Measurements from ENCODE around the gene CDC34. TPM values are rescaled to one million over a fixed set of nuclear protein-coding genes. Genes with fewer than 3 reads are reported as not detected.

CDC34 gene
- total and polyA plus RNA-seq, 9 of the 15 experiments (the other 6 are each of a cell fraction or from before 2014, with no cell fraction given): 0.80 to 203 (median 65.5) TPM

GRCh38 chr19:489418-490196, 42.0 kb upstream of the CDC34 start:
- Histone ChIP-seq H3K9me1 (ENCODE audit: control insufficient read depth, insufficient read depth, low read length) (no peaks in the 10 kb centered on the region), H3K4me2 (ENCODE audit: insufficient read depth, low read length) (peak overlapping the region; percentile 81), H3K79me2 (ENCODE audit: control insufficient read depth, insufficient read depth, low read length) (peaks cover 11% of the 10 kb centered on the region; the same call in 1 of the 3 replicates), H2AFZ (ENCODE audit: low read depth, low read length) (peak overlapping the region; percentile 66), H3K27me3 (ENCODE audit: control insufficient read depth in 2 of 2, insufficient read depth in 2 of 2, low read length in 2 of 2) (no peaks in the 10 kb centered on the region; a peak in 1 of 5 replicates), H3K4me1 (replicated peaks in 1 of 2; ENCODE audit: control insufficient read depth in 2 of 2, insufficient read depth in 2 of 2, low read length in 2 of 2) (peaks cover 8 to 74% of the 10 kb centered on the region in 2 experiments), H3K4me3 (peak overlapping the region; percentile 100), H3K36me3 (ENCODE audit: control insufficient read depth, insufficient read depth, low read length) (no peaks in the 10 kb centered on the region), H4K20me1 (replicated peaks; ENCODE audit: control insufficient read depth, insufficient read depth, low read length) (no peaks in the 10 kb centered on the region), H3K9me3 (replicated peaks; ENCODE audit: control insufficient read depth, insufficient read depth, low read depth, low read length) (no peaks in the 10 kb centered on the region), H3K9ac (ENCODE audit: insufficient read depth in 1 of 2, low read depth in 2 of 2, low read length in 2 of 2) (peak overlapping the region; percentile 98 to 100; a peak in 3 of 4 replicates), H3K27ac (ENCODE audit: extremely low read depth, low read depth, low read length) (peak overlapping the region; percentile 97; the same call in 1 of the 3 replicates)
- FAIRE-seq: no peak
- intact Hi-C loops (cut with micrococcal nuclease): no loop called here
- peak; percentile 16 for ATAC-seq
- BruUV-seq (replicated peaks): no TSS peak
- in situ Hi-C loops (cut with MboI): no loop called here
- 46% methylated on average over 50 of the region's 61 CpGs for WGBS (ENCODE audit: insufficient coverage, low coverage, missing lambda C conversion rate)
- POLR2A ChIA-PET: interaction anchor here (0.6 to 0.9 kb wide), 6 partner anchors 12 to 1262 kb away, joined by 3 to 5 read pairs (median 4); partner anchors contain the start of gene CDC34
- CTCF ChIA-PET (ENCODE audit: low intra/inter-chr PET ratio): interaction anchor here (1.2 kb wide), 1 partner anchor 17 kb away, joined by 3 read pairs; the partner anchor contains the start of gene TPGS1
- DNase-seq (ENCODE audit: extremely low read depth in 1 of 4, low spot score in 3 of 4): no peak
- 0 out of 2 replicates have a peak, but pooled peaks have one; percentile 14 for TF ChIP-seq ARID4B (CRISPR knock-in tag; IDR thresholded peaks at IDR 0.05)
- TF ChIP-seq THRAP3 (IDR thresholded peaks at IDR 0.05; ENCODE audit: borderline replicate concordance): peak; percentile 58; the same call in 1 of the 2 replicates
- no peak for TF ChIP-seq ZNF589 (CRISPR knock-in tag; IDR thresholded peaks at IDR 0.05; ENCODE audit: low read depth)
- TF ChIP-seq ZNF12 (CRISPR knock-in tag; IDR thresholded peaks at IDR 0.05): no peak
- no peak for TF ChIP-seq PRPF4 (IDR thresholded peaks at IDR 0.05; ENCODE audit: insufficient read depth, low read depth, low read length, poor library complexity, severe bottlenecking)
- TF ChIP-seq ZFP1 (CRISPR knock-in tag; IDR thresholded peaks at IDR 0.05): no peak
- TF ChIP-seq MLLT1 (IDR thresholded peaks at IDR 0.05): peak in 1 of 2 experiments; percentile 77; a peak in 2 of 4 replicates
- TF ChIP-seq HMG20A (CRISPR knock-in tag; conservative IDR thresholded peaks at IDR 0.05): no peak
- no peak for TF ChIP-seq NR2C2 (CRISPR knock-in tag; IDR thresholded peaks at IDR 0.05)
- peak; percentile 57; the same call in 1 of the 2 replicates for TF ChIP-seq NR2C2 (tag; IDR thresholded peaks at IDR 0.05)
- TF ChIP-seq HNRNPUL1 (IDR thresholded peaks at IDR 0.05; ENCODE audit: low read length): no peak
- no peak for TF ChIP-seq SRSF7 (optimal IDR thresholded peaks at IDR 0.05; ENCODE audit: low read depth, low read length)
- no peak for TF ChIP-seq HDAC2 (IDR thresholded peaks at IDR 0.05)
- peak; percentile 91 for TF ChIP-seq ZNF263 (CRISPR knock-in tag; IDR thresholded peaks at IDR 0.05; ENCODE audit: borderline replicate concordance)
- no peak for TF ChIP-seq SMARCB1 (IDR thresholded peaks at IDR 0.05; ENCODE audit: insufficient read length, low read depth)

All from K562 (cell line).